Right atrium auricular region (tissue), 2 donors: ENCODE results near the gene TMEM272. TPM values are rescaled to one million over a fixed set of nuclear protein-coding genes. Genes with fewer than 3 reads are reported as not detected.

Source experiments
- DNase-seq: peaks from one replicate; pipeline ENCODE4 v3.0.0-alpha.2; 2019; ENCODE audit warnings: low spot score
- H3K27ac ChIP-seq, 2 donors: fragments of 200-600 bp; sonication (generic); 1 replicate in 1 of 2; 2 replicates in 1 of 2; pipeline ENCODE4 v1.5.1; 2016 to 2019
- H3K27me3 ChIP-seq, 2 donors: fragments of 200-600 bp; sonication (generic); one replicate each; pipeline versions ENCODE4 v1.5.1 to v1.6.0; 2017 to 2019
- H3K36me3 ChIP-seq: fragments of 200-600 bp; sonication (generic); one replicate; pipeline ENCODE4 v1.5.1; 2016
- H3K4me1 ChIP-seq, 2 donors: fragments of 200-600 bp; sonication (generic); one replicate each; pipeline versions ENCODE4 v1.5.1 to v1.6.0; 2017 to 2019
- H3K4me3 ChIP-seq, 2 donors: fragments of 200-600 bp; sonication (generic); 1 replicate in 1 of 2; 2 replicates in 1 of 2; pipeline ENCODE4 v1.5.1; 2017 to 2019; ENCODE audit warnings: mild to moderate bottlenecking in 1 of 2, moderate library complexity in 1 of 2
- H3K9me3 ChIP-seq, 2 donors: fragments of 200-600 bp; sonication (generic); one replicate each; pipeline ENCODE4 v1.5.1; 2019
- total RNA-seq, 2 donors: library from RNA; depleted of rRNA; stranded (reverse); fragments of >200 nt; gene quantifications; one replicate each; pipeline ENCODE4 v1.1.0, GENCODE V29; 2016
- TF ChIP-seq, protein P1 (sequence below), 2 donors: fragments of 200-600 bp; sonication (generic); IDR thresholded peaks; one replicate each; pipeline ENCODE4 v1.5.1; 2019; ENCODE audit warnings: antibody characterized with exemption in 2 of 2

TMEM272 gene
- total RNA-seq, 2 donors from 2014 or later, result 0.74 to 1.1 TPM

DNA sequence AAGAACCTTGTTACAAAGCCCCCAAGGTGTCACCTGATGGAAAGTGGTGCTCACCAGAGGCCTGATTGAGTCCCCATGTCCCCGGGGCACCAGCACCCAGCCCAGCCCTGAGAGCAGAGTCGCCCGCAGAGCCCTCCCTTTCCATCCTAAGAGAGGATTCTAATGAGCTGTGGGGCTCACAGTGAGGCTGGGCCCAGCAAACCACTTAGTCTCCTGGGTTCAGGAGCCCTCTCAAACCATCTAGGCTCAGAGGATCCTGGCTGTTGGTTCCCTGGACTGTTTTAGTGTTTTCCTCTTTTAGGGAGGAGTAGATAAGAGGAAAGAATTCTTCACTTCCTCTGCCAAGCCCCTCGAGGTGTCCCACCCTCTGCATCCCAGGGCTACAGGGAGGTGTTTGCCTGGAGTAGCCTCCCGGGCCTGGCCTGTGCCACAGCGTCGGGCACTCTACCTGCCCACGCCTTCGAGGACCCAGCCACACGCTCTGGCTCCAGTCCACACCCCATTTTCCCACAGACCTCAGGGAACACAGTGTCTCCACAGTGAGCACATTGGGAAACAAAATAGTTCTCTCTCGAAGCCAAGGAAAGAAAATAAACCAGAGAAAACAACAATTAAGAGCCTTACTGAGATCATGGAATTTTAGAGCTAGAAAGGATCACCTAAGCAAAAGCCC, 75.4 kb downstream of the TMEM272 start:
- TF ChIP-seq, protein P1, sequence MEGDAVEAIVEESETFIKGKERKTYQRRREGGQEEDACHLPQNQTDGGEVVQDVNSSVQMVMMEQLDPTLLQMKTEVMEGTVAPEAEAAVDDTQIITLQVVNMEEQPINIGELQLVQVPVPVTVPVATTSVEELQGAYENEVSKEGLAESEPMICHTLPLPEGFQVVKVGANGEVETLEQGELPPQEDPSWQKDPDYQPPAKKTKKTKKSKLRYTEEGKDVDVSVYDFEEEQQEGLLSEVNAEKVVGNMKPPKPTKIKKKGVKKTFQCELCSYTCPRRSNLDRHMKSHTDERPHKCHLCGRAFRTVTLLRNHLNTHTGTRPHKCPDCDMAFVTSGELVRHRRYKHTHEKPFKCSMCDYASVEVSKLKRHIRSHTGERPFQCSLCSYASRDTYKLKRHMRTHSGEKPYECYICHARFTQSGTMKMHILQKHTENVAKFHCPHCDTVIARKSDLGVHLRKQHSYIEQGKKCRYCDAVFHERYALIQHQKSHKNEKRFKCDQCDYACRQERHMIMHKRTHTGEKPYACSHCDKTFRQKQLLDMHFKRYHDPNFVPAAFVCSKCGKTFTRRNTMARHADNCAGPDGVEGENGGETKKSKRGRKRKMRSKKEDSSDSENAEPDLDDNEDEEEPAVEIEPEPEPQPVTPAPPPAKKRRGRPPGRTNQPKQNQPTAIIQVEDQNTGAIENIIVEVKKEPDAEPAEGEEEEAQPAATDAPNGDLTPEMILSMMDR (IDR thresholded peaks at IDR 0.05), result no peak
- DNase-seq, result peak; percentile 85
- H3K9me3 ChIP-seq, result no peaks in the 10 kb centered on the region

DNA sequence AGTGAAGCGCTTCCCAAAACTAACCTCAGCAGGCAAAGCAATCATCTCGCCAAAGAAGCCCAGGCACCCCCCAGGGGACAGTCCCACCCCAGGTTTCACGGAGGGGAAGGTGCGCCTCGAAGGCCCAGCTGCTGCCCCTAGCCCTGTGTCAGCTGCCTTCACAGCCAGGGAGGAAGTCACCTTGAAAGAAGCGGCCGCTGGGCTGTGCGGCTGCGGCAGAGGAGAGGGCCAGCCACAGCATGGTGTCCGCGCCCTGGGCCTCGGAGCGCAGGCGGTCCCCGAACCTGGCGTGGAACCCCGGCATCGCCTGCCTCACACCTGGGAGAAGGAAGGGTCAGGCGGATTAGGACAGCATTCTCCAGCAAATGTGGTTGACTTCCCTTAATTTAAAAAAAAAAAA, 76.0 kb downstream of the TMEM272 start:
- no peaks in the 10 kb centered on the region for H3K36me3 ChIP-seq

More for the DNA sequence above, 75.4 kb downstream of the TMEM272 start:
- Histone ChIP-seq H3K4me1 (peaks cover 0 to 50% of the 10 kb centered on the region in 2 donors), H3K27ac (peak overlapping the region; percentile 80 to 83), H3K27me3 (no peaks in the 10 kb centered on the region), H3K4me3 (no peak overlapping the region), H3K36me3 (no peaks in the 10 kb centered on the region)

GRCh38 chr13:51768378-51768921, 76.5 kb downstream of the TMEM272 start:
- H3K27ac ChIP-seq, result peak overlapping the region; percentile 80 to 83

More for the DNA sequence above, 76.0 kb downstream of the TMEM272 start:
- peak overlapping the region; percentile 80 to 83 for H3K27ac ChIP-seq
- peaks cover 0 to 56% of the 10 kb centered on the region in 2 donors for H3K4me1 ChIP-seq
- TF ChIP-seq, protein P1 (IDR thresholded peaks at IDR 0.05), result no peak
- H3K27me3 ChIP-seq, result no peaks in the 10 kb centered on the region
- H3K4me3 ChIP-seq, result no peak overlapping the region
- DNase-seq, result no peak
- no peaks in the 10 kb centered on the region for H3K9me3 ChIP-seq

GRCh38 chr13:51767100-51767499, 77.9 kb downstream of the TMEM272 start:
- Histone ChIP-seq H3K4me1 (peaks cover 0 to 61% of the 10 kb centered on the region in 2 donors), H3K27ac (no peak overlapping the region), H3K9me3 (no peaks in the 10 kb centered on the region), H3K4me3 (no peak overlapping the region), H3K27me3 (no peaks in the 10 kb centered on the region), H3K36me3 (no peaks in the 10 kb centered on the region)
- no peak for DNase-seq
- TF ChIP-seq, protein P1 (IDR thresholded peaks at IDR 0.05), result no peak

More at GRCh38 chr13:51768378-51768921, 76.5 kb downstream of the TMEM272 start:
- H3K4me1 ChIP-seq, result peaks cover 0 to 61% of the 10 kb centered on the region in 2 donors
- no peaks in the 10 kb centered on the region for H3K27me3 ChIP-seq
- no peak overlapping the region for H3K4me3 ChIP-seq
- no peak for DNase-seq
- H3K36me3 ChIP-seq, result no peaks in the 10 kb centered on the region
- no peaks in the 10 kb centered on the region for H3K9me3 ChIP-seq
- TF ChIP-seq, protein P1 (IDR thresholded peaks at IDR 0.05), result peak; percentile 26 to 44

DNA sequence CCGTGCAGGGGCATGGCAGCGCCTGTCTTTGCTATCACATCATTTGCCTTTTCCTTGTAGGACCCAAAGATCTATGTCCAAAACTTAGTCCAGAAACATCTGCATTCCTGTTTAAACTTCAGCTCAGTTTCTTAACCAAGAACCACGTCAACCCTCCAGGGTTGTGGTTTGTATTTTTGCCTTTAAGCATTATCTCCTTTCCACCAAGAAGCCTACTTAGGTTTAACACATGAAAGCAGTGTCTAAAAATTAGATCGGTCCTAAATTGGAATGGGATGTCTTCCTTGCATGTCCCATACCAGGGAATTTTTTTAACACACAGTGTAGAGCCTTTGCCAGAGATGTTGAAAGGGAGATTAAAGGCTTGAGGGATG, 79.8 kb downstream of the TMEM272 start:
- no peak for DNase-seq
- no peaks in the 10 kb centered on the region for H3K36me3 ChIP-seq
- no peak overlapping the region for H3K4me3 ChIP-seq
- H3K27me3 ChIP-seq, result no peaks in the 10 kb centered on the region
- H3K9me3 ChIP-seq, result no peaks in the 10 kb centered on the region
- H3K27ac ChIP-seq, result peak overlapping the region; percentile 84 to 85
- TF ChIP-seq, protein P1 (IDR thresholded peaks at IDR 0.05), result no peak
- H3K4me1 ChIP-seq, result peaks cover 0 to 42% of the 10 kb centered on the region in 2 donors
